ENCODE results near the gene TMEM183A.

Gene TMEM183A

DNA sequence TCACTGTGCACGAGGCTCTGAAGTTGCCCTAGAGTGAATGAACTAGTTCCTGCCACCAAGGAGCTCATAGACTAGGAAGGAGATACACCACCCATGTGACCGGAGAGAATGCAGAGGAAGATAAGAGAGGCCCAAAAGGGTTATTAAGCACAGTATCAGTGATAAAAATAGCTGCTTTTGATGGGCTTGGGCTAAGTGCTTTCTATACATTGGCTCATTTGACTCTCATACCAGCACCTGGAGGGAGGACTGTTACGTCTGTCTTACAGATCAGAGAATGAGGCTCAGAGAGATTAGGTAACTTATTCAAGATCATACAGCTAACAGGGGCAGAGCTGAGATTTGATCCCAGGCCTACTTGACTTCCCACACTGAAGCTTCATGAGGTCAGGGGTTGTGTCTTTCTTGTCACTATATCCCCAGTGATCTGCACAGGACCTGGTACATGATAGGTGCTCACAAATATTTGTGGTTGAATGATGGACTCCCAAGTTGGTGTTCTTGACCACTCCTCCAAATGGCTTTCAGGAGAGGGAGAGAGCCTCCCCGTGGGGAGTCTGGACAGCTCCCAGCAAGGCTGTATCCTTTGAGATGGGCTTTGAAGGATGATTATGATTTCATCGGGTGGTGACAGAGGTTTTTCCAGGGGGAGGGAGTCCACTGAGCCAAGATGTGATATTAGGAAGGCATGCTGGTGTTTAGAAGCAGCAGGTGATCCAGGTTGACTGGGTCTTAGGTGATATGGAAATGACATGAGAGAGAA lies 33.5 kb downstream of the TMEM183A start:
- no peak for TF ChIP-seq CTCF (IDR thresholded peaks at IDR 0.05; ENCODE audit: control insufficient read depth, extremely low read depth, insufficient read depth)
- DNase-seq (ENCODE audit: low read depth), result no peak
- H3K4me3 ChIP-seq (ENCODE audit: low read depth, low read length), result no peak overlapping the region

GRCh38 chr1:203041351-203041932 lies 34.3 kb downstream of the TMEM183A start:
- TF ChIP-seq CTCF (IDR thresholded peaks at IDR 0.05; ENCODE audit: control insufficient read depth, extremely low read depth, insufficient read depth), result no peak
- no peak overlapping the region for H3K4me3 ChIP-seq (ENCODE audit: low read depth, low read length)
- no peak for DNase-seq (ENCODE audit: low read depth)

DNA sequence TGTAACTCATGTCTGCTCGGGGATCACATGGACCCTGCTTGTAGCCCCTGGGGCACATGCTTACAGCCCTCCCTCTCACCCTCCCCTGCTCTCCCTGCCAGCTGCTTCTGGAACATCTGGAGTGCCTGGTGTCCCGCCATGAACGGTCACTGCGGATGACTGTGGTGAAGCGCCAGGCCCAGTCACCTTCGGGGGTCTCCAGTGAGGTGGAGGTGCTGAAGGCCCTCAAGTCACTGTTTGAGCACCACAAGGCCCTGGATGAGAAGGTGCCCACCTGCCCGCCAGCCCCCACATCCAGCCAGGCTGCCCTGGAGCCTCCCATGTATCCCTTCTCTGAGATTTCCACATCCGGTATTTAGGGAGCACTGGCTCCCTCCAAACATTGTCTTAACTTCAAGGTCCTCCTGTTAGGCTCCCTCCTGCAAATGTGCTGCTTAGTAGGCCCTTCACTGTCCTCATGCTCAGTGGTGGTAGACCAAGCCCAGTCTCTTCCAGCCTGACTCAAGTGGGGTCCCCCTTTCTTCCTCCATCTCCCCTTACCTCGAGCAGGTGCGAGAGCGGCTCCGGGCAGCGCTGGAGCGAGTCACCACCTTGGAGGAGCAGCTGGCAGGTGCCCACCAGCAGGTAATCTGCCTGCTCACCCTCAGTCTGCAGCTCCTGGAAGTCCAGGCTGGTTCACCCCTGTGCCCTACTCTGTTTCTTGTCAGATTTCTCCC lies 36.8 kb downstream of the TMEM183A start:
- no peak overlapping the region for H3K4me3 ChIP-seq (ENCODE audit: low read depth, low read length)
- no peak for DNase-seq (ENCODE audit: low read depth)
- no peak for TF ChIP-seq CTCF (IDR thresholded peaks at IDR 0.05; ENCODE audit: control insufficient read depth, extremely low read depth, insufficient read depth)

GRCh38 chr1:203044546-203045250 lies 37.5 kb downstream of the TMEM183A start:
- TF ChIP-seq CTCF (IDR thresholded peaks at IDR 0.05; ENCODE audit: control insufficient read depth, extremely low read depth, insufficient read depth), result no peak
- DNase-seq (ENCODE audit: low read depth), result no peak
- H3K4me3 ChIP-seq (ENCODE audit: low read depth, low read length), result no peak overlapping the region

DNA sequence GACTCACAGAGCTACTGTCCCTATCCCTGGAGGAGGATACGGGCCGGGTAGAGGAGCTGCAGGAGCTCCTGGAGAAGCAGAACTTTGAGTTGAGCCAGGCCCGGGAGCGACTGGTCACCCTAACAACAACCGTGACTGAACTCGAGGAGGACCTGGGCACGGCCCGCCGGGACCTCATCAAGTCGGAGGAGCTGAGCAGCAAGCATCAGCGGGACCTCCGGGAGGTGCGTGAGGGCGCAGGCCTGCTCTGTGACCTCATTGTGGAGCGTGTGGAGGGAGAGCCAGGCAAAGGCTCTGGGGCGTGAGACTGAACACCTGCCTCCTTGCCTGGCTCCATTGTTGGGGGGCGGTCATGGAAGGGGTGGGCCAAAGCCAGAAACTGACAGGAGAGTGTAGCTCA lies 38.2 kb downstream of the TMEM183A start:
- no peak overlapping the region for H3K4me3 ChIP-seq (ENCODE audit: low read depth, low read length)
- DNase-seq (ENCODE audit: low read depth), result no peak
- no peak for TF ChIP-seq CTCF (IDR thresholded peaks at IDR 0.05; ENCODE audit: control insufficient read depth, extremely low read depth, insufficient read depth)

DNA sequence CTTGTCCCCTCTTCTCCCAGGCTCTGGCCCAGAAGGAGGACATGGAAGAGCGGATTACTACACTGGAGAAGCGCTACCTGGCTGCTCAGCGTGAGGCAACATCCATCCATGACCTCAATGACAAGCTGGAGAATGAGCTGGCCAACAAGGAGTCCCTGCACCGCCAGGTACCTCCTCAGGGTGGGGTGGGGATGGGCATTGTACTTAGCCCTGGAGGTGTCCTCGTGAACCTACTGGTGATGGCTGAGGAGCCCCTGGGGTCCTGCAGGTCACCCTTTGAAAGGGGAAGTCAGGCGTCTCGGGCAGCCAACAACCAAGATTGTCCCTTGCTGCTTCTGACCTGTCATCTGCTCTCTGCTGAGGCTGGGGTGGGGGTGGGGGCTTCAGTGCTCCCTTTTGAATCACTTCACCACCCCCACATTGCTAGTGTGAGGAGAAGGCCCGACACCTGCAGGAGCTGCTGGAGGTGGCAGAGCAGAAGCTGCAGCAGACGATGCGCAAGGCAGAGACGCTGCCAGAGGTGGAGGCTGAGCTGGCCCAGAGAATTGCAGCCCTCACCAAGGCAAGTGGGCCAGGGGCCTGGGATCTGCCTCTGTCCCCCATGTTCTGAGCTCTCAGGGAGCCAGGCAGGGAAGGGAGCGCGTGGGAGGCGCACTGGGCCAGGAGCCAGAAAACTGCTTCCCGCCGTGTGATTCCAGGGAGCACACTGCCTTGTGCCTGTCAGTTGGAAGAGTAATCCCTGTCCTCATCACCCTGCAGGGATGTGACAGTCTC lies 38.8 kb downstream of the TMEM183A start:
- DNase-seq (ENCODE audit: low read depth), result no peak
- no peak overlapping the region for H3K4me3 ChIP-seq (ENCODE audit: low read depth, low read length)
- no peak for TF ChIP-seq CTCF (IDR thresholded peaks at IDR 0.05; ENCODE audit: control insufficient read depth, extremely low read depth, insufficient read depth)

Measured in LNCaP clone FGC (cell line).